HEK293 (cell line): ENCODE measurements around the gene TIMM17B.

Experiments used
- EGR2 ChIP-seq: fragments of 450-650 bp; formaldehyde crosslinking; IDR thresholded peaks from 2 replicates; pipeline ENCODE4 v1.5.1; 2016; ENCODE audit warnings: low read depth, missing biosample characterization, missing genetic modification characterization
- GLI2 ChIP-seq: fragments of 450-650 bp; formaldehyde crosslinking; IDR thresholded peaks from 2 replicates; pipeline ENCODE4; 2017; ENCODE audit warnings: missing biosample characterization, missing genetic modification characterization, low read depth, borderline replicate concordance
- GLIS1 ChIP-seq: fragments of 450-650 bp; formaldehyde crosslinking; IDR thresholded peaks from 2 replicates; pipeline ENCODE4 v1.5.1; 2016; ENCODE audit warnings: missing biosample characterization, missing genetic modification characterization
- KLF1 ChIP-seq: fragments of 450-650 bp; formaldehyde crosslinking; IDR thresholded peaks from 2 replicates; pipeline ENCODE4 v1.5.1; 2016; ENCODE audit warnings: missing biosample characterization, missing genetic modification characterization
- OSR2 ChIP-seq: fragments of 450-650 bp; formaldehyde crosslinking; IDR thresholded peaks from 2 replicates; pipeline ENCODE4 v1.5.1; 2016; ENCODE audit warnings: missing biosample characterization, missing genetic modification characterization
- REPIN1 ChIP-seq: fragments of 450-650 bp; formaldehyde crosslinking; IDR thresholded peaks from 2 replicates; pipeline ENCODE4 v1.5.1; 2017; ENCODE audit warnings: missing biosample characterization, missing genetic modification characterization, low read depth
- SCRT2 ChIP-seq: fragments of 450-650 bp; formaldehyde crosslinking; IDR thresholded peaks from 2 replicates; pipeline ENCODE4 v1.5.1; 2016; ENCODE audit warnings: missing biosample characterization, missing genetic modification characterization
- SP7 ChIP-seq: fragments of 450-650 bp; formaldehyde crosslinking; IDR thresholded peaks from 2 replicates; pipeline ENCODE4 v1.5.1; 2016; ENCODE audit warnings: missing biosample characterization, missing genetic modification characterization
- YY1 ChIP-seq: fragments of 450-650 bp; formaldehyde crosslinking; IDR thresholded peaks from 2 replicates; pipeline ENCODE4 v1.5.1; 2018; ENCODE audit warnings: missing biosample characterization, missing genetic modification characterization
- ZFHX2 ChIP-seq: fragments of 450-650 bp; formaldehyde crosslinking; conservative IDR thresholded peaks from 2 replicates; pipeline ENCODE4 v1.5.1; 2016; ENCODE audit warnings: missing biosample characterization, missing genetic modification characterization
- ZNF174 ChIP-seq: fragments of 450-650 bp; formaldehyde crosslinking; IDR thresholded peaks from 2 replicates; pipeline ENCODE4 v1.5.0; 2017; ENCODE audit warnings: missing biosample characterization, mild to moderate bottlenecking, missing genetic modification characterization
- ZNF202 ChIP-seq: fragments of 450-650 bp; formaldehyde crosslinking; IDR thresholded peaks from 2 replicates; pipeline ENCODE4 v1.5.1; 2016; ENCODE audit warnings: missing biosample characterization, missing genetic modification characterization, borderline replicate concordance
- ZNF239 ChIP-seq: fragments of 450-650 bp; formaldehyde crosslinking; IDR thresholded peaks from 2 replicates; pipeline ENCODE4 v1.5.1; 2016; ENCODE audit warnings: missing biosample characterization, missing genetic modification characterization
- ZNF266 ChIP-seq: fragments of 450-650 bp; formaldehyde crosslinking; IDR thresholded peaks from 2 replicates; pipeline ENCODE4 v1.5.1; 2016; ENCODE audit warnings: missing biosample characterization, missing genetic modification characterization, low read depth
- ZNF335 ChIP-seq: fragments of 450-650 bp; formaldehyde crosslinking; conservative IDR thresholded peaks from 2 replicates; pipeline ENCODE4 v1.5.1; 2016; ENCODE audit warnings: missing biosample characterization, missing genetic modification characterization
- ZNF341 ChIP-seq: fragments of 450-650 bp; formaldehyde crosslinking; IDR thresholded peaks from 2 replicates; pipeline ENCODE4; 2016; ENCODE audit warnings: low read depth, missing biosample characterization, missing genetic modification characterization
- ZNF391 ChIP-seq: fragments of 450-650 bp; formaldehyde crosslinking; IDR thresholded peaks from 2 replicates; pipeline ENCODE4 v1.5.1; 2016; ENCODE audit warnings: low read depth, missing biosample characterization, missing genetic modification characterization, borderline replicate concordance
- ZNF404 ChIP-seq: fragments of 450-650 bp; formaldehyde crosslinking; IDR thresholded peaks from 2 replicates; pipeline ENCODE4 v1.5.1; 2017; ENCODE audit warnings: missing biosample characterization, missing genetic modification characterization
- ZNF433 ChIP-seq: fragments of 450-650 bp; formaldehyde crosslinking; IDR thresholded peaks from 2 replicates; pipeline ENCODE4 v1.5.1; 2016; ENCODE audit warnings: missing biosample characterization, missing genetic modification characterization, low read depth
- ZNF473 ChIP-seq: fragments of 450-650 bp; formaldehyde crosslinking; IDR thresholded peaks from 2 replicates; pipeline ENCODE4 v1.5.1; 2017; ENCODE audit warnings: missing biosample characterization, missing genetic modification characterization
- ZNF514 ChIP-seq: fragments of 450-650 bp; formaldehyde crosslinking; IDR thresholded peaks from 2 replicates; pipeline ENCODE4 v1.5.1; 2016; ENCODE audit warnings: missing biosample characterization, missing genetic modification characterization
- ZNF530 ChIP-seq: fragments of 450-650 bp; formaldehyde crosslinking; IDR thresholded peaks from 2 replicates; pipeline ENCODE4 v1.5.1; 2016; ENCODE audit warnings: low read depth, missing biosample characterization, missing genetic modification characterization
- ZNF548 ChIP-seq: fragments of 450-650 bp; formaldehyde crosslinking; IDR thresholded peaks from 2 replicates; pipeline ENCODE4 v1.5.1; 2016; ENCODE audit warnings: missing biosample characterization, missing genetic modification characterization
- ZNF555 ChIP-seq: fragments of 450-650 bp; formaldehyde crosslinking; conservative IDR thresholded peaks from 2 replicates; pipeline ENCODE4 v1.5.1; 2017; ENCODE audit warnings: missing biosample characterization, mild to moderate bottlenecking, missing genetic modification characterization, inconsistent platforms
- ZNF596 ChIP-seq: fragments of 450-650 bp; IDR thresholded peaks from 2 replicates; pipeline ENCODE4 v1.5.0; 2018; ENCODE audit warnings: missing biosample characterization, mild to moderate bottlenecking, missing genetic modification characterization, moderate library complexity
- ZNF624 ChIP-seq: fragments of 450-650 bp; formaldehyde crosslinking; IDR thresholded peaks from 2 replicates; pipeline ENCODE4 v1.5.1; 2017; ENCODE audit warnings: missing biosample characterization, missing genetic modification characterization
- ZNF654 ChIP-seq: fragments of 450-650 bp; formaldehyde crosslinking; IDR thresholded peaks from 2 replicates; pipeline ENCODE4 v1.5.1; 2016; ENCODE audit warnings: low read depth, missing biosample characterization, missing genetic modification characterization
- ZNF664 ChIP-seq: fragments of 450-650 bp; formaldehyde crosslinking; IDR thresholded peaks from 2 replicates; pipeline ENCODE4 v1.5.1; 2016; ENCODE audit warnings: missing biosample characterization, missing genetic modification characterization
- ZNF701 ChIP-seq: fragments of 450-650 bp; formaldehyde crosslinking; IDR thresholded peaks from 2 replicates; pipeline ENCODE4 v1.5.1; 2016; ENCODE audit warnings: missing biosample characterization, missing genetic modification characterization
- ZNF791 ChIP-seq: fragments of 450-650 bp; formaldehyde crosslinking; IDR thresholded peaks from 2 replicates; pipeline ENCODE4 v1.5.1; 2016; ENCODE audit warnings: missing biosample characterization, missing genetic modification characterization
- ZNF837 ChIP-seq: fragments of 450-650 bp; formaldehyde crosslinking; IDR thresholded peaks from 2 replicates; pipeline ENCODE4 v1.5.1; 2016; ENCODE audit warnings: missing biosample characterization, missing genetic modification characterization
- TF ChIP-seq, protein P1 (sequence below): fragments of 450-650 bp; formaldehyde crosslinking; IDR thresholded peaks from 2 replicates; pipeline ENCODE4 v1.5.1; 2016; ENCODE audit warnings: missing biosample characterization, missing genetic modification characterization
- TF ChIP-seq, protein P2 (sequence below): fragments of 450-650 bp; formaldehyde crosslinking; IDR thresholded peaks from 2 replicates; pipeline ENCODE4 v1.5.1; 2017; ENCODE audit warnings: missing biosample characterization, mild to moderate bottlenecking, missing genetic modification characterization, moderate library complexity
- TF ChIP-seq, protein P3 (sequence below): fragments of 450-650 bp; IDR thresholded peaks from 2 replicates; pipeline ENCODE4 v1.5.1; 2018; ENCODE audit warnings: missing biosample characterization, mild to moderate bottlenecking, missing genetic modification characterization
- TF ChIP-seq, protein P4 (sequence below): fragments of 450-650 bp; formaldehyde crosslinking; IDR thresholded peaks from 2 replicates; pipeline ENCODE4 v1.5.1; 2017; ENCODE audit warnings: missing biosample characterization, missing genetic modification characterization

The TIMM17B gene

DNA sequence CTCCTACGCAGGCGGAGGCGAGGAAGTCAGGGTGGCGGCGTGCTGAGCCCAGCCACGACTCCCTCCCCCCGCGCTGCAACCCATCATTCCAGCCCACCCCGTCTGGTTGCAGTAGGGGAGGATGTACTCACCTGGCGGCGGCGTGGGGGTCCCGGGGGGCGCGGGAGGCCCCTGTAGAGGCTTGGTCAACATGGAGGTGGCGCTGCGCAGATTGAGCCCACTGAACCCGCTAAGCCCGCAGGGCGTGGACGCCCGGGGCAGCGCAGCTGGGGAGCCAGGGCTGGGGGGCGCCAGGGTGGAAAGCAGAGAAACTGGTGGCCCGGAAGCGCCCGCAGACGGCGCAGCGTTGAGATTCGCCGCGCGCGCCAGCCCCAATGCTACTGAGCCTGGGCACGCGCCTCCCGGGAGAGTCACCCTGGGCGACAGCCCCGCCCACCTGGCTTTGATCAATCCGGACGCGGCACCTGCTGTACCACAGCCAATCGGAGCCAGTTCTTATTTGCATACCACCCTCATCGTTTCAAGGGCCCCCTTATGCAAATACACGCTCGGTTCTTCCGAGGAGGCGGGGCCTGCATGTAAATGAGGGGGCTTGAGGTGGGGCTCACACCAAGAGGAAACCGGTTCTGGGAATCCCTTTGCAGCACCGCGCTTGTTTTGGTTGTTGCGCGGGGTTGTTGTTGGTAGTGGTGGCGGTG, 21.2 kb upstream of the TIMM17B start, which contains the start of gene PIM2 (continued):
- TF ChIP-seq ZNF174, result no peak
- no peak for TF ChIP-seq KLF1 (tag by site-specific recombination)
- TF ChIP-seq ZNF624 (tag by site-specific recombination), result no peak
- no peak for TF ChIP-seq ZNF596
- TF ChIP-seq EGR2 (tag by site-specific recombination), result peak; percentile 80
- no peak for TF ChIP-seq ZNF404
- TF ChIP-seq ZNF514, result no peak
- TF ChIP-seq ZNF391 (tag by site-specific recombination), result no peak
- TF ChIP-seq ZNF433, result no peak
- TF ChIP-seq GLI2 (tag by site-specific recombination), result no peak
- TF ChIP-seq ZNF791 (tag by site-specific recombination), result no peak
- no peak for TF ChIP-seq ZNF555 (tag by site-specific recombination)
- no peak for TF ChIP-seq ZNF654 (tag by site-specific recombination)
- no peak for TF ChIP-seq SCRT2 (tag by site-specific recombination)
- no peak for TF ChIP-seq ZNF202 (tag by site-specific recombination)
- no peak for TF ChIP-seq ZNF664 (tag by site-specific recombination)
- TF ChIP-seq REPIN1, result no peak
- TF ChIP-seq ZNF266 (tag by site-specific recombination), result no peak
- TF ChIP-seq ZFHX2 (tag by site-specific recombination), result peak; percentile 89
- TF ChIP-seq YY1, result no peak
- peak; percentile 72 for TF ChIP-seq ZNF341 (tag by site-specific recombination)
- TF ChIP-seq, protein P1, sequence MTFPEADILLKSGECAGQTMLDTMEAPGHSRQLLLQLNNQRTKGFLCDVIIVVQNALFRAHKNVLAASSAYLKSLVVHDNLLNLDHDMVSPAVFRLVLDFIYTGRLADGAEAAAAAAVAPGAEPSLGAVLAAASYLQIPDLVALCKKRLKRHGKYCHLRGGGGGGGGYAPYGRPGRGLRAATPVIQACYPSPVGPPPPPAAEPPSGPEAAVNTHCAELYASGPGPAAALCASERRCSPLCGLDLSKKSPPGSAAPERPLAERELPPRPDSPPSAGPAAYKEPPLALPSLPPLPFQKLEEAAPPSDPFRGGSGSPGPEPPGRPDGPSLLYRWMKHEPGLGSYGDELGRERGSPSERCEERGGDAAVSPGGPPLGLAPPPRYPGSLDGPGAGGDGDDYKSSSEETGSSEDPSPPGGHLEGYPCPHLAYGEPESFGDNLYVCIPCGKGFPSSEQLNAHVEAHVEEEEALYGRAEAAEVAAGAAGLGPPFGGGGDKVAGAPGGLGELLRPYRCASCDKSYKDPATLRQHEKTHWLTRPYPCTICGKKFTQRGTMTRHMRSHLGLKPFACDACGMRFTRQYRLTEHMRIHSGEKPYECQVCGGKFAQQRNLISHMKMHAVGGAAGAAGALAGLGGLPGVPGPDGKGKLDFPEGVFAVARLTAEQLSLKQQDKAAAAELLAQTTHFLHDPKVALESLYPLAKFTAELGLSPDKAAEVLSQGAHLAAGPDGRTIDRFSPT, result 0 out of 2 replicates have a peak, but pooled peaks have one; percentile 27
- no peak for TF ChIP-seq ZNF473 (tag by site-specific recombination)
- peak; percentile 64 for TF ChIP-seq OSR2
- TF ChIP-seq, protein P2, sequence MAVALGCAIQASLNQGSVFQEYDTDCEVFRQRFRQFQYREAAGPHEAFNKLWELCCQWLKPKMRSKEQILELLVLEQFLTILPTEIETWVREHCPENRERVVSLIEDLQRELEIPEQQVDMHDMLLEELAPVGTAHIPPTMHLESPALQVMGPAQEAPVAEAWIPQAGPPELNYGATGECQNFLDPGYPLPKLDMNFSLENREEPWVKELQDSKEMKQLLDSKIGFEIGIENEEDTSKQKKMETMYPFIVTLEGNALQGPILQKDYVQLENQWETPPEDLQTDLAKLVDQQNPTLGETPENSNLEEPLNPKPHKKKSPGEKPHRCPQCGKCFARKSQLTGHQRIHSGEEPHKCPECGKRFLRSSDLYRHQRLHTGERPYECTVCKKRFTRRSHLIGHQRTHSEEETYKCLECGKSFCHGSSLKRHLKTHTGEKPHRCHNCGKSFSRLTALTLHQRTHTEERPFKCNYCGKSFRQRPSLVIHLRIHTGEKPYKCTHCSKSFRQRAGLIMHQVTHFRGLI (tag by site-specific recombination), result 0 out of 2 replicates have a peak, but pooled peaks have one; percentile 13
- TF ChIP-seq SP7 (tag by site-specific recombination), result 0 out of 2 replicates have a peak, but pooled peaks have one; percentile 43
- no peak for TF ChIP-seq ZNF701 (tag by site-specific recombination)
- TF ChIP-seq, protein P3, sequence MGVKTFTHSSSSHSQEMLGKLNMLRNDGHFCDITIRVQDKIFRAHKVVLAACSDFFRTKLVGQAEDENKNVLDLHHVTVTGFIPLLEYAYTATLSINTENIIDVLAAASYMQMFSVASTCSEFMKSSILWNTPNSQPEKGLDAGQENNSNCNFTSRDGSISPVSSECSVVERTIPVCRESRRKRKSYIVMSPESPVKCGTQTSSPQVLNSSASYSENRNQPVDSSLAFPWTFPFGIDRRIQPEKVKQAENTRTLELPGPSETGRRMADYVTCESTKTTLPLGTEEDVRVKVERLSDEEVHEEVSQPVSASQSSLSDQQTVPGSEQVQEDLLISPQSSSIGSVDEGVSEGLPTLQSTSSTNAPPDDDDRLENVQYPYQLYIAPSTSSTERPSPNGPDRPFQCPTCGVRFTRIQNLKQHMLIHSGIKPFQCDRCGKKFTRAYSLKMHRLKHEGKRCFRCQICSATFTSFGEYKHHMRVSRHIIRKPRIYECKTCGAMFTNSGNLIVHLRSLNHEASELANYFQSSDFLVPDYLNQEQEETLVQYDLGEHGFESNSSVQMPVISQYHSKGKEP (tag by site-specific recombination), result no peak
- TF ChIP-seq ZNF548, result no peak
- peak; percentile 88 for TF ChIP-seq GLIS1 (tag by site-specific recombination)
- no peak for TF ChIP-seq ZNF530 (tag by site-specific recombination)
- no peak for TF ChIP-seq ZNF837
- TF ChIP-seq, protein P4, sequence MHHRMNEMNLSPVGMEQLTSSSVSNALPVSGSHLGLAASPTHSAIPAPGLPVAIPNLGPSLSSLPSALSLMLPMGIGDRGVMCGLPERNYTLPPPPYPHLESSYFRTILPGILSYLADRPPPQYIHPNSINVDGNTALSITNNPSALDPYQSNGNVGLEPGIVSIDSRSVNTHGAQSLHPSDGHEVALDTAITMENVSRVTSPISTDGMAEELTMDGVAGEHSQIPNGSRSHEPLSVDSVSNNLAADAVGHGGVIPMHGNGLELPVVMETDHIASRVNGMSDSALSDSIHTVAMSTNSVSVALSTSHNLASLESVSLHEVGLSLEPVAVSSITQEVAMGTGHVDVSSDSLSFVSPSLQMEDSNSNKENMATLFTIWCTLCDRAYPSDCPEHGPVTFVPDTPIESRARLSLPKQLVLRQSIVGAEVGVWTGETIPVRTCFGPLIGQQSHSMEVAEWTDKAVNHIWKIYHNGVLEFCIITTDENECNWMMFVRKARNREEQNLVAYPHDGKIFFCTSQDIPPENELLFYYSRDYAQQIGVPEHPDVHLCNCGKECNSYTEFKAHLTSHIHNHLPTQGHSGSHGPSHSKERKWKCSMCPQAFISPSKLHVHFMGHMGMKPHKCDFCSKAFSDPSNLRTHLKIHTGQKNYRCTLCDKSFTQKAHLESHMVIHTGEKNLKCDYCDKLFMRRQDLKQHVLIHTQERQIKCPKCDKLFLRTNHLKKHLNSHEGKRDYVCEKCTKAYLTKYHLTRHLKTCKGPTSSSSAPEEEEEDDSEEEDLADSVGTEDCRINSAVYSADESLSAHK (tag by site-specific recombination), result peak; percentile 92
- TF ChIP-seq ZNF239 (tag by site-specific recombination), result no peak
- TF ChIP-seq ZNF335 (tag by site-specific recombination), result peak; percentile 40; the same call in 1 of the 2 replicates
